Epidermal melanocyte (primary cell): ENCODE results near the gene USF1.
A peak's percentile ranks its signal among the peaks of the same experiment; 100 is the strongest.
"Not testable (repeated sequence)": the region's sequence is repeated elsewhere in the genome, so short reads cannot be mapped to it uniquely, and the experiment has no call there.

Experiments
- DNase-seq: peaks from one replicate; pipeline ENCODE4 v3.0.0; 2011; ENCODE audit warnings: low spot score; ENCODE audit not compliant: insufficient read length

USF1 gene

GRCh38 chr1:161048949-161049722, 3.4 kb upstream of the USF1 start:
- DNase-seq, result peak; percentile 4

GRCh38 chr1:161047436-161048420, 2.0 kb upstream of the USF1 start:
- DNase-seq, result peak; percentile 1

- DNase-seq, result no peak
Measured at GRCh38 chr1:161046605-161047228, 940 bp upstream of the USF1 start.

- peak; percentile 74 for DNase-seq
Measured at GRCh38 chr1:161044908-161045735, 655 bp downstream of the USF1 start.

GRCh38 chr1:161044535-161044907, 1.3 kb downstream of the USF1 start:
- DNase-seq, result no peak

- no peak for DNase-seq
Measured at GRCh38 chr1:161039546-161039945, 6.2 kb downstream of the USF1 start.

GRCh38 chr1:161039154-161039545, 6.6 kb downstream of the USF1 start:
- DNase-seq, result no peak

- no peak for DNase-seq
Measured at GRCh38 chr1:161038523-161039153, 7.1 kb downstream of the USF1 start, which contains the start of gene TSTD1. TSS of gene TSTD1 (minus strand) at chr1:161038964. CDS start at chr1:161038889, 75 bp downstream.

GRCh38 chr1:161037661-161038522, 7.9 kb downstream of the USF1 start:
- DNase-seq, result no peak

DNA sequence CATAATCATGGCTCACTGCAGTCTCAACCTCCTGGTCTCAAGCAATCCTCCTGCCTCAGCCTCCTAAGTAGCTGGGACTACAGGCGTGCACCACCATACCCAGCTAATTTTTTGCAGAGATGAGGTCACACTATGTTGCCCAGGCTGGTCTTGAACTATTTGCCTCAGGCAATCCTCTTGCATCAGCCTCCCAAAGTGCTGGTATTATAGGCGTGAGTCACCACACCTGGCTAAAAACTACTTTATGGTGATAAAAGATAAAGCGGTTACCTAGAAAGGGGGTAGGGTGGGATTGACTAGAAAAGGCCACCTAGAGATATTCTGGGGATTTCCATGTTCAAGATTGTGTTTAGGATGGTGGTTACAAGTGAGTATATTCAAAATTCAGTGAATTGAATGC, 12.0 kb downstream of the USF1 start:
- peak; percentile 14 for DNase-seq

DNA sequence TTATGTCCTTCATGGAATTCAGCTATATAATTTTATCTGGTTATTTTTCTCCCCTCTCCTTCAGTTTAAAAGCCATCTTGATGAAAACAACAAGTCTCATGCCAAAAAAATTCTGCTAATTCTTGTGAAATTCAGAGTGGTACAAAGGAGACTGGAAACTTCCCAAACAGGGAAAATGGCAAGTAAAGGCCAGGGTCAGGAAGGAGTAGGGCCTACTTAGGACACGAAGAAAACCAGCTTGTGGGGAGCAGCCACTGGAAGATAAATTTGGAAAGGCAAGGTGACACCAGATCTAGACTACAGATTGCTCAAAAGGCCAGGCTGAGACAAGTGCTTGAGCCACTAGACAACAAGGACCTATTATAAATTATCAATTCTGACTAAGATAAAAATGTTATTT, 13.4 kb downstream of the USF1 start:
- peak; percentile 17 for DNase-seq

DNA sequence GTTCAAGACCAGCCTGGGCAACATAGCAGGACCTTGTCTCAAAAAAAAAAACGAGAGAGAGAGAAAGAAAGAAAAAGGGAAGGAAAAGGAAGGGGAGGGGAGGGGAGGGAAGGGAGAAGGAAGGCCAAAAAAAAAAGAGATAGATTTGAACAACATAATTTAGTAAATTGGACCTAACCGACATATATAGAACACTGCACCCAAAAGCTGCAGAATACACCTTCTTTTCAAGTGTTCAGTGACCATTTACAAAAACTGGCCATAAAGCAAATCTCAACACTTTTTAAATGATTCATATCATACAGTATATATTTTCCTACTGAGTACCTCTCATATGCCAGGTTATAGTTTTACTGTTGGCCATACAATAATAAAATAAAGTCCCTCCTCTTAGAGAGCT, 13.9 kb downstream of the USF1 start:
- no peak for DNase-seq

DNA sequence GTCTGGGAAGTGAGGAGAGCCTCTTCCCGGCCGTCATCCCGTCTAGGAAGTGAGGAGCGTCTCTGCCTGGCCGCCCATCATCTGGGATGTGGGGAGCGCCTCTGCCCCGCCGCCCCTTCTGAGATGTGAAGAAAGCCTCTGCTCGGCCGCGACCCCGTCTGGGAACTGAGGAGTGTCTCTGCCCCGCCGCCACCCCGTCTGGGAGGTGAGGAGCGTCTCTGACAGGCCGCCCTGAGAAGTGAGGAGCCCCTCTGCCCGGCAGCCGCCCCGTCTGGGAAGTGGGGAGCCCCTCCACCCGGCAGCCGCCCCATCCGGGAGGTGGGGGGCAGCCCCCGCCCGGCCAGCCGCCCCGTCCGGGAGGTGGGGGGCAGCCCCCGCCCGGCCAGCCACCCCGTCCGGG, 16.3 kb downstream of the USF1 start:
- not testable (repeated sequence) for DNase-seq

DNA sequence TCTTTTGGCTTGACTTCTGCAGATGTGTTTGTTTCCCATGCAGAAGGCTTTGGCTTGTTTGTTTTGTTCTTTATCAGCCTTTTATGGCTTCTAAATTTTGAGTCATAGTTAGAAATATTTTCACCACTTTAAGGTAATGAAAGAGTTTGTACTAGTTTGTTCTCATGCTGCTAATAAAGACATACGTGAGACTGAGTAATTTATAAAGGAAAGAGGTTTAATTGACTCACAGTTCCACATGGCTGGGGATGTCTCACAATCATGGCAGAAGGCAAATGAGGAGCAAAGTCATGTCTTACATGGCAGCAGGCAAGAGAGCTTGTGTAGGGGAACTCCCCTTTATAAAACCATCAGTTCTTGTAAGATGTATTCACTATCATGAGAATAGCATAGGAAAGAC, 18.8 kb downstream of the USF1 start:
- DNase-seq, result not testable (repeated sequence)

- DNase-seq, result not testable (repeated sequence)
Measured at GRCh38 chr1:161022432-161022831, 23.3 kb downstream of the USF1 start.

- no peak for DNase-seq
Measured at GRCh38 chr1:161021970-161022353, 23.8 kb downstream of the USF1 start.

DNA sequence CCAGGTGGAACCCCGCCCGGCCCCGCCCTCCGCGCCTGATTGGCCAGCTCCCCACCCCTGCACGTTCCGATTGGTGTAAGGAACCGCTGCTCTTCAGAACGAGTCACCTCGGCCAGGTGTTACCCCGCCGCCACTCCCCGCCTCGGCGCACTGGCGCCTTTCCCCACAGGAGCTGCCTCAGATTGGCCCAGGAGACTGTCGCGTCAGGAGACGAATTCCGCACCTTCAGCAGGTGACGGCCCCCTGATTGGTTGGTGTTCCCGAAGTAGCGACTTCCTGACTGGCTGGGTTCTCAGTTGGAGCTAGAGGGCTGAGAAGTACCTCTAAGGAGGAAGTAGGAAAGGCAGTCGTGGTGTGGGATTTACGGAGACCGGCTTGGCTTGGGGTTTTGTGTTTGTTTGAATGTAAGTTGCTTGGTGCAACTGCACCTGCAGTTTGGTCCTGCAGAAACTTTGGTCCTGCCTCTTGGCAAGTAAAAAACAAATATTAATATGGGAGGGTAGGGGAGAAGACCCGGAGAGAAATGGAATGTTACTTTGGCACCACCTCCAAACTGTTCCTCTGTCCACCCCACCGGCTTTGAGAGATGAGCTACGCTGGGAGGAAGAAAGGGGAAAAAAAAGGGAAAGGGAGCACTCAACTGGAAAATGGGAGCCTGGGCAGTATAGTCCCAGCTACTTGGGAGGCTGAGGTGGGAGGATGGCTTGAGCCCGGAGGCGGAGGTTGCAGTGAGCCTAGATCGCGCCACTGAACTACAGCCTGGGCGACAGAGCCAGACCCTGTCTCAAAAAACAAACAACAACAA, 24.4 kb downstream of the USF1 start:
- peak; percentile 84 for DNase-seq

DNA sequence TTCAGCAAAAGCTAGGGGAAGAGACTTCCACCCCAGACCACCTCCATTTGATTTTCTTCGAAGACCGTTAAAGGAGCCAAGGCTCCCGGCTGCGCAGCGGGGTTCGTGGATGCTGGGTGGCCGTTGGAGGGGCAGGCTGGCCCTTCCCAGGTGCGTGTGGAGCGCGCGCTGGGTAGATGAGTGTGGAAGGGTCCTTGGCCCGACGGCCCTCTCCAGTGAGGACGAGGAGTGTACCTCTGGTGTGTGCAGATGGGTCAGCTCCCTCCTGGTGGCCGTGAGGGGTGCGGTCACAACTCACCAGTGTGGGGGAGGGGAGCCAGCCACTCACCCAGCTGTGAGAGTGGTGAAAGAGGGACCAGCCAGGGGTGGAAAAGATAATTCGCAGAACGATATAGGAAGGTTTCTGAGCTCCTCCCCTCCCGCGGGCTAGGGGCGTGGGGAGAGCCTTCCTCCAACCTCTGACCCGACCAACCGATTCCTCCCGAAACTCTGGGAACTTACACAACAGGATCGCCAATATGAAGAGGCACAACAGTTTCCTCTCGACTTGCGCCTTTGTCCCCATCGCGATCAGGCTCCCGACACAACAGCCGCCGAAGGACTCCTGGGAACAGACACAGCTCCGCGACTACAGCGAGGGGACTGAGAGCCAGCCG, 25.1 kb downstream of the USF1 start, which contains the start of gene F11R:
F11R (minus strand) TSS at position 644 of the 656 bp plus-strand sequence; CDS start at position 565, 79 bp downstream.
- DNase-seq, result no peak
